Testis (tissue), 3 donors: ENCODE measurements around the gene ACOX2. TPM values are rescaled to one million over a fixed set of nuclear protein-coding genes. Genes with fewer than 3 reads are reported as not detected.

Experiments
- DNase-seq: peaks from one replicate; pipeline ENCODE4 v3.0.0-alpha.2; 2019
- H3K27ac ChIP-seq, 2 donors: fragments of 200-600 bp; sonication (generic); one replicate each; pipeline ENCODE4 v1.5.1; 2019
- H3K27me3 ChIP-seq: fragments of 200-600 bp; sonication (generic); one replicate; pipeline ENCODE4 v1.5.1; 2019
- H3K36me3 ChIP-seq: fragments of 200-600 bp; sonication (generic); one replicate; pipeline ENCODE4 v1.5.1; 2017; ENCODE audit warnings: low read depth; ENCODE audit errors: missing control alignments
- H3K4me1 ChIP-seq: fragments of 200-600 bp; sonication (generic); one replicate; pipeline ENCODE4 v1.5.1; 2019
- H3K4me3 ChIP-seq, 2 donors: fragments of 200-600 bp; sonication (generic); one replicate each; pipeline ENCODE4 v1.5.1; 2017 to 2019
- H3K9me3 ChIP-seq: fragments of 200-600 bp; sonication (generic); one replicate; pipeline ENCODE4 v1.5.1; 2017
- POLR2A ChIP-seq: fragments of 450-650 bp; IDR thresholded peaks from one replicate; pipeline ENCODE4 v1.6.1; 2017; ENCODE audit warnings: antibody characterized with exemption, mild to moderate bottlenecking, moderate library complexity
- WGBS, 2 donors: methylation state at CpG; one replicate each; pipeline ENCODE4 v1.1.5; 2018; 5-methylcytosine and 5-hydroxymethylcytosine counted together
- intact Hi-C: fragments of 100-400 bp; cut with DNase I; formaldehyde crosslinking; loops from one replicate; pipeline ENCODE4 v1.15.1; 2023; ENCODE audit warnings: low total_unique reads
- polyA plus RNA-seq: library from polyadenylated mRNA; stranded (reverse); fragments of 350-450 nt; fragmentation: Illumina TruSeq; extraction: RNeasy Lipid Tissue Mini Kit (QIAGEN cat#74804); gene quantifications from one replicate; pipeline ENCODE4 v1.2.3, GENCODE V29; 2014; ENCODE audit warnings: low read depth, low replicate concordance; ENCODE audit not compliant: insufficient read depth
- total RNA-seq, 2 donors: library from RNA; depleted of rRNA; stranded (reverse); fragments of >200 nt; gene quantifications; one replicate each; pipeline ENCODE4 v1.2.3, GENCODE V29; 2016
- TF ChIP-seq, protein P1 (sequence below), 3 experiments: fragments of 450-650 bp in 2 of 3; fragments of 200-600 bp in 1 of 3; sonication (generic) in 1 of 3; IDR thresholded peaks; one replicate each; pipeline ENCODE4 v1.5.1; 2016 to 2019; ENCODE audit warnings: antibody characterized with exemption in 3 of 3, mild to moderate bottlenecking in 2 of 3, moderate library complexity in 1 of 3

The ACOX2 gene
- total and polyA plus RNA-seq, 3 donors from 2014 or later, result 27.1 to 55.9 (median 46.1) TPM

DNA sequence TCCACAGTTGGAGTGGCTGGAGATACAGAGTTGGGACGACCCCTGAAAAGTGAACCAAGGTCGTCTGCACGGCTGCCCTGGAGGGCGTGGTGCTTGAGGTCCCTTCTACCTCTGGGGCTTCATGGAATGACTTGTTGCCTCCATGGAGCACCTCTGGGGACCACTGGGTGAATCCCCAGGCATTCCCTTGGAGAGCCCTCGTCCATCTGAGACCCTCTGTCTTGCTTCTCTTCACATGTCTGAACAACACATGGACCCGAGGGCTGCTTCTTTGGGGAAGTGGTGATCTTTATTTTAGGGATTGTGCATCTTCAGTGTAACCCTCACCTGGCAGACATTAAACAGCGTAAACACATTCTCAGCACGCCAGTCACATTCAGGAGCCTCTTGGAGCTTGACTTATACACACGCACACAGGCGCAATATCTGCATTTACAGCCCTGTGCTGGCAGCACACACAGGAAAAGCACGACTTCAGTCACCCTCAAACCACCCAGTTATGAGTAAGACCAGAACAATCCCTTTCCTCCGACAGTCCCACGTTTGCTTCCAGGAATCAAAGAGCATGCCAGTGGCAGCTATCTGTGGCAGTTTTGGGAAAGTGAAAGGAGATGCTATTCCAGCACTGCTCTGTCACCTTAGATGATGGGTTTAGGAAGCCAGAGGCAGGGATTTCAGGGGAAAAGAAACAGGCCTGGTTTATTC, 27.6 kb upstream of the ACOX2 start:
- no peak for TF ChIP-seq POLR2A
- TF ChIP-seq, protein P1, sequence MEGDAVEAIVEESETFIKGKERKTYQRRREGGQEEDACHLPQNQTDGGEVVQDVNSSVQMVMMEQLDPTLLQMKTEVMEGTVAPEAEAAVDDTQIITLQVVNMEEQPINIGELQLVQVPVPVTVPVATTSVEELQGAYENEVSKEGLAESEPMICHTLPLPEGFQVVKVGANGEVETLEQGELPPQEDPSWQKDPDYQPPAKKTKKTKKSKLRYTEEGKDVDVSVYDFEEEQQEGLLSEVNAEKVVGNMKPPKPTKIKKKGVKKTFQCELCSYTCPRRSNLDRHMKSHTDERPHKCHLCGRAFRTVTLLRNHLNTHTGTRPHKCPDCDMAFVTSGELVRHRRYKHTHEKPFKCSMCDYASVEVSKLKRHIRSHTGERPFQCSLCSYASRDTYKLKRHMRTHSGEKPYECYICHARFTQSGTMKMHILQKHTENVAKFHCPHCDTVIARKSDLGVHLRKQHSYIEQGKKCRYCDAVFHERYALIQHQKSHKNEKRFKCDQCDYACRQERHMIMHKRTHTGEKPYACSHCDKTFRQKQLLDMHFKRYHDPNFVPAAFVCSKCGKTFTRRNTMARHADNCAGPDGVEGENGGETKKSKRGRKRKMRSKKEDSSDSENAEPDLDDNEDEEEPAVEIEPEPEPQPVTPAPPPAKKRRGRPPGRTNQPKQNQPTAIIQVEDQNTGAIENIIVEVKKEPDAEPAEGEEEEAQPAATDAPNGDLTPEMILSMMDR (IDR thresholded peaks at IDR 0.05), result no peak
- Histone ChIP-seq H3K4me1 (no peaks in the 10 kb centered on the region), H3K36me3 (no peaks in the 10 kb centered on the region), H3K27ac (no peak overlapping the region), H3K27me3 (no peaks in the 10 kb centered on the region), H3K9me3 (no peaks in the 10 kb centered on the region), H3K4me3 (no peak overlapping the region)
- intact Hi-C loops, result no loop called here
- no peak for DNase-seq
- WGBS, 2 donors, result 82% methylated on average over 6 to 13 of the region's 13 CpGs

DNA sequence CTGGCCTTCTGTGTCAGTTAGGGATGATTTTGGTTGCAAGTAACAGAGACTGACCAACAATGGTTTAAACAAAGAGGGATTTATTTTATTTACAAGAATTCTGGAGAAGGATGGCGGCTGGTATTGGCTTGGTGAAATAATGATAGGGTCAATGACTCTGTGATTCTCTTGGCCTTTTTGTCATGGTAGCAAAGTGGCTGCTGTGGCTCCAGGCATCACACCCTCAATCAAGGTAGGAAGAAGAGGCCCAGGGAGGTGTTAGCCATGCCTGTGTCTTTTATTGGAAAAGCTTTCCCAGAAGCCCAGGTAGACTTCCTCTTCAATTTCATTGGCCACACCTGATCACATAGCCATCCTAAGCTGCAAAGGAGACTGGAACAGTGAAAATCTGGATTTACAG, 27.1 kb upstream of the ACOX2 start:
- Histone ChIP-seq H3K36me3 (no peaks in the 10 kb centered on the region), H3K4me1 (no peaks in the 10 kb centered on the region), H3K27me3 (no peaks in the 10 kb centered on the region), H3K9me3 (no peaks in the 10 kb centered on the region), H3K4me3 (no peak overlapping the region), H3K27ac (no peak overlapping the region)
- intact Hi-C loops, result no loop called here
- WGBS, 2 donors, result 97 to 100% methylated on average over 1 of the region's 1 CpG
- TF ChIP-seq POLR2A, result no peak
- TF ChIP-seq, protein P1 (IDR thresholded peaks at IDR 0.05), result no peak
- no peak for DNase-seq

DNA sequence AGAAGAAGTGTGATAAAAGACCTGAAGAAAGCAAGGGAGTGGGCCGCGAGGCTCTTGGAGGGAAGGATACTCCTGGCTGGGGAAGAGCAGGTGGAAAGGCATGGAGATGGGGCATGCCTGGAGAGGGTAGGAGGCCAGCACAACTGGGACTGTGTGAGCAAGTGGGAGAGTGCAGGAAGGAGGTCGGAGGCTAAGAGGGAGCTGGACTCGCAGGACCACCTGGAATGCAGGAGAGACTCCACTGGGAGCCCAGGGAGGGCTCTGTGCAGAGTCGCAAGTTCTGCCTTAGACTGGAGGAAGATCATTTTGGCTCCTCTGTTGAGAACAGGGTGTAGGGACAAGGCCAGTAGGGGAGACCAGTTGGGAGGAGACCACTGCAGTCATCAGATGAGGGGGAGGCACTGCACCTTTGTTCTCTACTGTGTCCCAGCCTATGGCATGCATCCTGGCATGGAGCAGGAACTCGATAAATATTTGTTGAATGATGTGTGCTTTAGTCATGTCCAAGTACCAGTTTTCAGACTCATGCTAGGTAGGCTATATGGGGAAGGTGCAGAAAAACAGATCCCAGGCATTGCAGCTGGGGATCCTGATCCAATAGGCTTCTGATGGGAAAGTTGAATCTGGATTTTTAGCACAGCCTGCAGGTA, 26.5 kb upstream of the ACOX2 start:
- no peaks in the 10 kb centered on the region for H3K4me1 ChIP-seq
- no peak overlapping the region for H3K27ac ChIP-seq
- no peaks in the 10 kb centered on the region for H3K27me3 ChIP-seq
- no peak overlapping the region for H3K4me3 ChIP-seq
- no peak for DNase-seq
- intact Hi-C loops, result no loop called here
- H3K36me3 ChIP-seq, result no peaks in the 10 kb centered on the region
- H3K9me3 ChIP-seq, result no peaks in the 10 kb centered on the region
- 87 to 89% methylated on average over 6 of the region's 6 CpGs for WGBS, 2 donors
- TF ChIP-seq, protein P1 (IDR thresholded peaks at IDR 0.05), result no peak
- no peak for TF ChIP-seq POLR2A

DNA sequence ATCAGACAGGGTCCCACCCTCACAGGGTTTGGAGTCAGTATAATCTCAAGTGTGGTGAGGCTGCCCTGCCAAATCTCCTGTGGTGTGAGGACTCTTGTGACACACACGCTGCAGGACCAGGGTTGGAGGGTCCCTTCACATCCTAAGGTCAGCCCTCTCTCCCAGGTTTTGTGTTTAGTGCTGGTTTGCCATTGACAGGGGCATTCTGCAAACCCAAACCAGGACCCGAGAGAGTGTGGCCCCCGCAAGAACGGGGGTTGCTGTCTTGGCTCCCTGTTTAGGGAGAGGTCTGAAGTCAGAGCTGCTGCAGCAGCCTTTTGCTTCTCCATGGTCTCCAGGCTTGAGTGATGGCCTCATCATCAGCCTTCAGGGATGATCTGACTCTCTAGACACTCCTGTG, 25.5 kb upstream of the ACOX2 start:
- no peaks in the 10 kb centered on the region for H3K36me3 ChIP-seq
- H3K27me3 ChIP-seq, result no peaks in the 10 kb centered on the region
- 83 to 90% methylated on average over 2 to 4 of the region's 4 CpGs for WGBS, 2 donors
- H3K27ac ChIP-seq, result no peak overlapping the region
- TF ChIP-seq, protein P1 (IDR thresholded peaks at IDR 0.05), result no peak
- no peak for TF ChIP-seq POLR2A
- intact Hi-C loops, result no loop called here
- no peaks in the 10 kb centered on the region for H3K4me1 ChIP-seq
- no peak overlapping the region for H3K4me3 ChIP-seq
- no peaks in the 10 kb centered on the region for H3K9me3 ChIP-seq
- DNase-seq, result no peak
